WTC11 (cell line): ENCODE measurements around the gene SLC4A9. TPM values are rescaled to one million over a fixed set of nuclear protein-coding genes. Genes with fewer than 3 reads are reported as not detected.

Source experiments
- ATAC-seq: fragments of 200-7000 bp; cut with Tn5 transposase; 2 replicates; pipeline ENCODE4 v1.10.0; 2021; ENCODE audit warnings: mild to moderate bottlenecking, moderate library complexity
- CTCF ChIA-PET: fragments of 300-600 bp; sonication (Branson Sonifier 250); formaldehyde crosslinking; loops from one replicate; lab custom pipeline; 2021; ENCODE audit warnings: antibody characterized with exemption; lab: Charles Lee
- POLR2A ChIA-PET: fragments of 350-600 bp; sonication (Branson Sonifier 250); formaldehyde crosslinking; loops from one replicate; lab custom pipeline; 2021; ENCODE audit warnings: antibody characterized with exemption; lab: Charles Lee
- DNase-seq: peaks from one replicate; pipeline ENCODE4 v3.0.0; 2021; ENCODE audit warnings: low spot score
- H3K27ac Mint-ChIP-seq: 2 replicates; pipeline ENCODE4 v1.8.0; 2021; ENCODE audit warnings: mixed read lengths
- H3K27me3 Mint-ChIP-seq: 2 replicates; pipeline ENCODE4 v1.8.0; 2021; ENCODE audit warnings: low read depth, mild to moderate bottlenecking, moderate library complexity, mixed read lengths
- H3K36me3 Mint-ChIP-seq: 2 replicates; pipeline ENCODE4 v1.8.0; 2021; ENCODE audit warnings: mixed read lengths
- H3K4me1 Mint-ChIP-seq: 2 replicates; pipeline ENCODE4 v1.8.0; 2022; ENCODE audit warnings: mixed read lengths
- H3K4me3 Mint-ChIP-seq: 2 replicates; pipeline ENCODE4 v1.8.0; 2021; ENCODE audit warnings: mild to moderate bottlenecking, moderate library complexity, mixed read lengths
- H3K9me3 Mint-ChIP-seq: 2 replicates; pipeline ENCODE4 v1.8.0; 2021; ENCODE audit warnings: mixed read lengths
- EMX1 ChIP-seq: fragments of 250-450 bp; sonication (Bioruptor Pico); IDR thresholded peaks from 2 replicates; pipeline ENCODE4 v1.8.0; 2021; ENCODE audit warnings: mild to moderate bottlenecking
- ETV6 ChIP-seq: sonication (generic); formaldehyde crosslinking; IDR thresholded peaks from 2 replicates; pipeline ENCODE4 v1.8.1; 2022; ENCODE audit warnings: mild to moderate bottlenecking, missing genetic modification reagents
- FOXP1 ChIP-seq: sonication (generic); formaldehyde crosslinking; IDR thresholded peaks from 2 replicates; pipeline ENCODE4 v1.8.0; 2022; ENCODE audit warnings: missing genetic modification reagents, mild to moderate bottlenecking, moderate library complexity, borderline replicate concordance
- GABPB1 ChIP-seq: sonication (generic); formaldehyde crosslinking; IDR thresholded peaks from 2 replicates; pipeline ENCODE4 v1.8.1; 2023; ENCODE audit warnings: mild to moderate bottlenecking, missing genetic modification reagents
- NFATC4 ChIP-seq: fragments of 250-450 bp; sonication (Bioruptor Pico); IDR thresholded peaks from 2 replicates; pipeline ENCODE4 v1.9.0; 2021; ENCODE audit warnings: mild to moderate bottlenecking
- NFYB ChIP-seq: sonication (generic); formaldehyde crosslinking; conservative IDR thresholded peaks from 2 replicates; pipeline ENCODE4 v1.8.0; 2022; ENCODE audit warnings: low read depth, missing genetic modification reagents
- NR1H2 ChIP-seq: sonication (generic); formaldehyde crosslinking; IDR thresholded peaks from 2 replicates; pipeline ENCODE4 v1.9.0; 2021; ENCODE audit warnings: mild to moderate bottlenecking, moderate library complexity, missing genetic modification reagents
- SP1 ChIP-seq: sonication (generic); formaldehyde crosslinking; conservative IDR thresholded peaks from 2 replicates; pipeline ENCODE4 v1.8.1; 2022; ENCODE audit warnings: missing genetic modification reagents
- TCF7 ChIP-seq: sonication (generic); formaldehyde crosslinking; IDR thresholded peaks from 2 replicates; pipeline ENCODE4 v1.8.0; 2022; ENCODE audit warnings: mild to moderate bottlenecking, low read depth, missing genetic modification reagents, moderate library complexity
- ZNF138 ChIP-seq: sonication (generic); formaldehyde crosslinking; conservative IDR thresholded peaks from 2 replicates; pipeline ENCODE4 v1.8.1; 2022; ENCODE audit warnings: mild to moderate bottlenecking, moderate library complexity, missing genetic modification reagents
- ZNF423 ChIP-seq: fragments of 250-450 bp; sonication (Bioruptor Pico); IDR thresholded peaks from 2 replicates; pipeline ENCODE4 v2.1.2; 2022; ENCODE audit warnings: mild to moderate bottlenecking, moderate library complexity
- total RNA-seq: library from RNA; stranded (reverse); gene quantifications from 3 replicates; pipeline ENCODE4 v1.2.3, GENCODE V29; 2021
- TF ChIP-seq, protein P1 (sequence below): sonication (generic); formaldehyde crosslinking; IDR thresholded peaks from 2 replicates; pipeline ENCODE4 v1.8.0; 2022; ENCODE audit warnings: mild to moderate bottlenecking, missing genetic modification reagents
- TF ChIP-seq, protein P2 (sequence below): fragments of 250-450 bp; sonication (Bioruptor Pico); conservative IDR thresholded peaks from 2 replicates; pipeline ENCODE4 v1.9.0; 2021; ENCODE audit warnings: mild to moderate bottlenecking
- TF ChIP-seq, protein P3 (sequence below): sonication (generic); formaldehyde crosslinking; IDR thresholded peaks from 2 replicates; pipeline ENCODE4 v1.8.0; 2023; ENCODE audit warnings: missing genetic modification reagents
- TF ChIP-seq, protein P4 (sequence below): sonication (generic); formaldehyde crosslinking; IDR thresholded peaks from 2 replicates; pipeline ENCODE4 v1.8.1; 2023; ENCODE audit warnings: mild to moderate bottlenecking, missing genetic modification reagents, moderate library complexity
- TF ChIP-seq, protein P5 (sequence below): sonication (generic); formaldehyde crosslinking; conservative IDR thresholded peaks from 2 replicates; pipeline ENCODE4 v1.8.1; 2022; ENCODE audit warnings: mild to moderate bottlenecking, missing genetic modification reagents
- TF ChIP-seq, protein P6 (sequence below): fragments of 250-450 bp; sonication (Bioruptor Pico); IDR thresholded peaks from 2 replicates; pipeline ENCODE4 v1.9.0; 2021; ENCODE audit warnings: moderate library complexity, mild to moderate bottlenecking, inconsistent platforms, borderline replicate concordance
- TF ChIP-seq, protein P7 (sequence below): sonication (generic); formaldehyde crosslinking; IDR thresholded peaks from 2 replicates; pipeline ENCODE4 v1.8.0; 2022; ENCODE audit warnings: mild to moderate bottlenecking, missing genetic modification reagents
- TF ChIP-seq, protein P8 (sequence below): sonication (generic); formaldehyde crosslinking; IDR thresholded peaks from 2 replicates; pipeline ENCODE4 v1.8.0; 2023; ENCODE audit warnings: missing genetic modification reagents, mild to moderate bottlenecking, borderline replicate concordance

The SLC4A9 gene
- total RNA-seq, 1 experiment from 2014 or later = 0.37 TPM

DNA sequence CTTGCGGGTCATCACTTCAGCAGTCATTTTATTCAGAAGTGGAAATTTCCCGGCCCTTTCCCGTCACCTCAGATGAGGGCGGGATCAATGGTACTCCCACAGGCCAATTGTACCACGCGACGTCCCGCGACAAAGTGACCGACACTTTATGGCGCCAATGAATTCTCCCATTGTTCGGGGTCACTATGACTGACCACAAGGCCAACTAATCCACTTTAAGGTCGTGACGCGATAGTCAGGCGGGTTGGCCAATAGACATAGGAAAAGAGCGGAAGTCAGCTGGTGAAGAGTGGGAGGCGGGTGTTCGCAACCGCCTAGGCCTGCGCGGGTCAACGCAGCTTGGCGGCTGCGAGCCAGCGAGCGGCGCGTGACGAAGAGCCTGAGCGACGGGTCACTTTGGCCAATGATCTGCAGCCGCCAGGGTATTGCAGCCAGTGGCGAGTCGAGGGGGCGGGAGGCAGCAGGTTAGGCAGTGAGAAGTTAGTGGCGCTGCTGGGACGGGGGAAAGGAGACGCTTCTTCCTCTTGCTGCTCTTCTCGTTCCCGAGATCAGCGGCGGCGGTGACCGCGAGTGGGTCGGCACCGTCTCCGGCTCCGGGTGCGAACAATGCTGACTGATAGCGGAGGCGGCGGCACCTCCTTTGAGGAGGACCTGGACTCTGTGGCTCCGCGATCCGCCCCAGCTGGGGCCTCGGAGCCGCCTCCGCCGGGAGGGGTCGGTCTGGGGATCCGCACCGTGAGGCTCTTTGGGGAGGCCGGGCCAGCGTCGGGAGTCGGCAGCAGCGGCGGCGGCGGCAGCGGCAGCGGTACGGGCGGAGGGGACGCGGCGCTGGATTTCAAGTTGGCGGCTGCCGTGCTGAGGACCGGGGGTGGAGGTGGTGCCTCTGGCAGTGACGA is 41.6 kb downstream of the SLC4A9 start, which contains the start of gene ANKHD1:
TSS of gene ANKHD1 (plus strand) at position 472 of the 896 bp plus-strand sequence. CDS start at position 607, 135 bp downstream.
- CTCF ChIA-PET = interaction anchor here (0.8 to 3.5 kb wide), 13 partner anchors 9 to 455 kb away, joined by 3 to 30 read pairs (median 3); partner anchors contain the start of genes EIF4EBP3 and HBEGF
- POLR2A ChIA-PET = interaction anchor here (0.5 to 2.7 kb wide), 8 partner anchors 18 to 267 kb away, joined by 3 to 20 read pairs (median 4); partner anchors contain the start of genes EIF4EBP3 and HBEGF
- Mint-ChIP-seq H3K36me3 (peaks cover 3% of the 10 kb centered on the region; the same call in 1 of the 2 replicates), H3K9me3 (no peaks in the 10 kb centered on the region), H3K4me3 (no peak within 1 kb of the TSS), H3K27me3 (no peaks in the 10 kb centered on the region), H3K4me1 (peaks cover 47% of the 10 kb centered on the region), H3K27ac (peak within 1 kb of the TSS; percentile 95)
- ATAC-seq = peak; percentile 87
- DNase-seq = peak; percentile 98
- peak; percentile 84 for TF ChIP-seq SP1 (CRISPR knock-in tag)
- TF ChIP-seq NFATC4 (CRISPR knock-in tag) = no peak
- TF ChIP-seq ZNF138 (CRISPR knock-in tag) = no peak
- TF ChIP-seq ZNF423 (CRISPR knock-in tag) = no peak
- TF ChIP-seq TCF7 (CRISPR knock-in tag) = 0 out of 2 replicates have a peak, but pooled peaks have one; percentile 54
- TF ChIP-seq GABPB1 = peak; percentile 82
- TF ChIP-seq NFYB (CRISPR knock-in tag) = peak; percentile 99
- TF ChIP-seq, protein P1, sequence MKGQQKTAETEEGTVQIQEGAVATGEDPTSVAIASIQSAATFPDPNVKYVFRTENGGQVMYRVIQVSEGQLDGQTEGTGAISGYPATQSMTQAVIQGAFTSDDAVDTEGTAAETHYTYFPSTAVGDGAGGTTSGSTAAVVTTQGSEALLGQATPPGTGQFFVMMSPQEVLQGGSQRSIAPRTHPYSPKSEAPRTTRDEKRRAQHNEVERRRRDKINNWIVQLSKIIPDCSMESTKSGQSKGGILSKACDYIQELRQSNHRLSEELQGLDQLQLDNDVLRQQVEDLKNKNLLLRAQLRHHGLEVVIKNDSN (CRISPR knock-in tag) = peak; percentile 87
- no peak for TF ChIP-seq EMX1 (CRISPR knock-in tag)
- TF ChIP-seq, protein P2, sequence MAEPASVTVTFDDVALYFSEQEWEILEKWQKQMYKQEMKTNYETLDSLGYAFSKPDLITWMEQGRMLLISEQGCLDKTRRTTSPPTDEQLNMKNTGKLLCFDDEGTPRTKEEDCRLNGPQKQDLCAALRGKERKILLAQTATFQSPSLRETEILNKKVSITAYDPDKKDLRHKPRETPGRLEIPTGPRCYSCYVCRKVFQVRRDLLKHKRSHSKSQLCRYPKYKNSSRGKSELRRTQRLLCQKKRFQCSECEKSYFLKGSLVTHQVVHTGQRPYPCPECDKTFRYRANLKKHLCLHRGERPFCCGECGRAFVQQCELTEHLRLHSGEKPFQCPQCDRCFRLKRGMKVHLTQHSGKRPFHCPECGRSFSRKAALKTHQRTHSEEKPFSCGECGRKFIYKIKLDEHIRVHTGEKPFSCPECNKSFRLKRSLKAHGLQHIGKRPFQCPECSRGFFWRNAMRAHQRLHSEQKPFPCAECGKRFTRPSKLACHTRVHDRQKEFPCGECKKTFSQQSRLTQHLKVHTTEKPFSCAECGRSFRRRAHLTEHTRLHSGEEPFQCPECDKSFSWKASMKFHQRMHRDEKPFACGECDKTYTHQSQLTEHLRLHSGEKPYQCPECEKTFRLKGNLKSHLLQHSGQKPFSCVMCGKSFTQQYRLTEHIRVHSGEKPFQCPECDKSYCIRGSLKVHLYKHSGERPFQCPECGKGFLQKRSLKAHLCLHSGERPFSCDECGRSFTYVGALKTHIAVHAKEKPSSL (CRISPR knock-in tag) = no peak
- TF ChIP-seq, protein P3, sequence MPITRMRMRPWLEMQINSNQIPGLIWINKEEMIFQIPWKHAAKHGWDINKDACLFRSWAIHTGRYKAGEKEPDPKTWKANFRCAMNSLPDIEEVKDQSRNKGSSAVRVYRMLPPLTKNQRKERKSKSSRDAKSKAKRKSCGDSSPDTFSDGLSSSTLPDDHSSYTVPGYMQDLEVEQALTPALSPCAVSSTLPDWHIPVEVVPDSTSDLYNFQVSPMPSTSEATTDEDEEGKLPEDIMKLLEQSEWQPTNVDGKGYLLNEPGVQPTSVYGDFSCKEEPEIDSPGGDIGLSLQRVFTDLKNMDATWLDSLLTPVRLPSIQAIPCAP (CRISPR knock-in tag) = 0 out of 2 replicates have a peak, but pooled peaks have one; percentile 34
- TF ChIP-seq, protein P4, sequence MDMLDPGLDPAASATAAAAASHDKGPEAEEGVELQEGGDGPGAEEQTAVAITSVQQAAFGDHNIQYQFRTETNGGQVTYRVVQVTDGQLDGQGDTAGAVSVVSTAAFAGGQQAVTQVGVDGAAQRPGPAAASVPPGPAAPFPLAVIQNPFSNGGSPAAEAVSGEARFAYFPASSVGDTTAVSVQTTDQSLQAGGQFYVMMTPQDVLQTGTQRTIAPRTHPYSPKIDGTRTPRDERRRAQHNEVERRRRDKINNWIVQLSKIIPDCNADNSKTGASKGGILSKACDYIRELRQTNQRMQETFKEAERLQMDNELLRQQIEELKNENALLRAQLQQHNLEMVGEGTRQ = peak; percentile 89
- no peak for TF ChIP-seq NR1H2 (CRISPR knock-in tag)
- TF ChIP-seq FOXP1 (CRISPR knock-in tag) = peak; percentile 75; the same call in 1 of the 2 replicates
- TF ChIP-seq, protein P5, sequence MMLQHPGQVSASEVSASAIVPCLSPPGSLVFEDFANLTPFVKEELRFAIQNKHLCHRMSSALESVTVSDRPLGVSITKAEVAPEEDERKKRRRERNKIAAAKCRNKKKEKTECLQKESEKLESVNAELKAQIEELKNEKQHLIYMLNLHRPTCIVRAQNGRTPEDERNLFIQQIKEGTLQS = no peak
- TF ChIP-seq ETV6 (CRISPR knock-in tag) = no peak
- TF ChIP-seq, protein P6, sequence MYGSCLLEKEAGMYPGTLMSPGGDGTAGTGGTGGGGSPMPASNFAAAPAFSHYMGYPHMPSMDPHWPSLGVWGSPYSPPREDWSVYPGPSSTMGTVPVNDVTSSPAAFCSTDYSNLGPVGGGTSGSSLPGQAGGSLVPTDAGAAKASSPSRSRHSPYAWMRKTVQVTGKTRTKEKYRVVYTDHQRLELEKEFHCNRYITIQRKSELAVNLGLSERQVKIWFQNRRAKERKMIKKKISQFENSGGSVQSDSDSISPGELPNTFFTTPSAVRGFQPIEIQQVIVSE (CRISPR knock-in tag) = no peak
- TF ChIP-seq, protein P7, sequence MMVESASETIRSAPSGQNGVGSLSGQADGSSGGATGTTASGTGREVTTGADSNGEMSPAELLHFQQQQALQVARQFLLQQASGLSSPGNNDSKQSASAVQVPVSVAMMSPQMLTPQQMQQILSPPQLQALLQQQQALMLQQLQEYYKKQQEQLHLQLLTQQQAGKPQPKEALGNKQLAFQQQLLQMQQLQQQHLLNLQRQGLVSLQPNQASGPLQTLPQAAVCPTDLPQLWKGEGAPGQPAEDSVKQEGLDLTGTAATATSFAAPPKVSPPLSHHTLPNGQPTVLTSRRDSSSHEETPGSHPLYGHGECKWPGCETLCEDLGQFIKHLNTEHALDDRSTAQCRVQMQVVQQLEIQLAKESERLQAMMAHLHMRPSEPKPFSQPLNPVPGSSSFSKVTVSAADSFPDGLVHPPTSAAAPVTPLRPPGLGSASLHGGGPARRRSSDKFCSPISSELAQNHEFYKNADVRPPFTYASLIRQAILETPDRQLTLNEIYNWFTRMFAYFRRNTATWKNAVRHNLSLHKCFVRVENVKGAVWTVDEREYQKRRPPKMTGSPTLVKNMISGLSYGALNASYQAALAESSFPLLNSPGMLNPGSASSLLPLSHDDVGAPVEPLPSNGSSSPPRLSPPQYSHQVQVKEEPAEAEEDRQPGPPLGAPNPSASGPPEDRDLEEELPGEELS (CRISPR knock-in tag) = 0 out of 2 replicates have a peak, but pooled peaks have one; percentile 34
- TF ChIP-seq, protein P8, sequence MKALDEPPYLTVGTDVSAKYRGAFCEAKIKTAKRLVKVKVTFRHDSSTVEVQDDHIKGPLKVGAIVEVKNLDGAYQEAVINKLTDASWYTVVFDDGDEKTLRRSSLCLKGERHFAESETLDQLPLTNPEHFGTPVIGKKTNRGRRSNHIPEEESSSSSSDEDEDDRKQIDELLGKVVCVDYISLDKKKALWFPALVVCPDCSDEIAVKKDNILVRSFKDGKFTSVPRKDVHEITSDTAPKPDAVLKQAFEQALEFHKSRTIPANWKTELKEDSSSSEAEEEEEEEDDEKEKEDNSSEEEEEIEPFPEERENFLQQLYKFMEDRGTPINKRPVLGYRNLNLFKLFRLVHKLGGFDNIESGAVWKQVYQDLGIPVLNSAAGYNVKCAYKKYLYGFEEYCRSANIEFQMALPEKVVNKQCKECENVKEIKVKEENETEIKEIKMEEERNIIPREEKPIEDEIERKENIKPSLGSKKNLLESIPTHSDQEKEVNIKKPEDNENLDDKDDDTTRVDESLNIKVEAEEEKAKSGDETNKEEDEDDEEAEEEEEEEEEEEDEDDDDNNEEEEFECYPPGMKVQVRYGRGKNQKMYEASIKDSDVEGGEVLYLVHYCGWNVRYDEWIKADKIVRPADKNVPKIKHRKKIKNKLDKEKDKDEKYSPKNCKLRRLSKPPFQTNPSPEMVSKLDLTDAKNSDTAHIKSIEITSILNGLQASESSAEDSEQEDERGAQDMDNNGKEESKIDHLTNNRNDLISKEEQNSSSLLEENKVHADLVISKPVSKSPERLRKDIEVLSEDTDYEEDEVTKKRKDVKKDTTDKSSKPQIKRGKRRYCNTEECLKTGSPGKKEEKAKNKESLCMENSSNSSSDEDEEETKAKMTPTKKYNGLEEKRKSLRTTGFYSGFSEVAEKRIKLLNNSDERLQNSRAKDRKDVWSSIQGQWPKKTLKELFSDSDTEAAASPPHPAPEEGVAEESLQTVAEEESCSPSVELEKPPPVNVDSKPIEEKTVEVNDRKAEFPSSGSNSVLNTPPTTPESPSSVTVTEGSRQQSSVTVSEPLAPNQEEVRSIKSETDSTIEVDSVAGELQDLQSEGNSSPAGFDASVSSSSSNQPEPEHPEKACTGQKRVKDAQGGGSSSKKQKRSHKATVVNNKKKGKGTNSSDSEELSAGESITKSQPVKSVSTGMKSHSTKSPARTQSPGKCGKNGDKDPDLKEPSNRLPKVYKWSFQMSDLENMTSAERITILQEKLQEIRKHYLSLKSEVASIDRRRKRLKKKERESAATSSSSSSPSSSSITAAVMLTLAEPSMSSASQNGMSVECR = no peak
